Kidney epithelial cell (primary cell): Measurements from ENCODE around the gene TBC1D22A. TPM values are rescaled to one million over a fixed set of nuclear protein-coding genes. Genes with fewer than 3 reads are reported as not detected.

Experiments used
- DNase-seq: peaks from one replicate; pipeline ENCODE4 v3.0.0-alpha.2; 2010; ENCODE audit warnings: low read depth
- H3K27me3 ChIP-seq: 2 replicates; pipeline ENCODE4 v1.6.0; 2011; ENCODE audit warnings: low read length; ENCODE audit not compliant: control insufficient read depth, insufficient read depth
- H3K36me3 ChIP-seq: 2 replicates; pipeline ENCODE4 v1.5.1; 2011; ENCODE audit warnings: low read length; ENCODE audit not compliant: control insufficient read depth, insufficient read depth
- H3K4me3 ChIP-seq: 2 replicates; pipeline ENCODE4 v1.5.1; 2011; ENCODE audit warnings: low read depth, mild to moderate bottlenecking, control low read depth, low read length
- CTCF ChIP-seq: IDR thresholded peaks from 2 replicates; pipeline ENCODE4 v1.5.1; 2011; ENCODE audit warnings: mild to moderate bottlenecking, moderate library complexity, low read length, control low read depth, inconsistent platforms; ENCODE audit not compliant: insufficient read depth, poor library complexity, severe bottlenecking
- total RNA-seq: library from RNA; depleted of rRNA; stranded (reverse); fragments of >200 nt; gene quantifications from 2 replicates; pipeline ENCODE4 v1.2.3, GENCODE V29; 2015

Gene TBC1D22A
- total RNA-seq, 1 donor from 2014 or later = 25.7 TPM

- DNase-seq = no peak
- H3K4me3 ChIP-seq = no peak overlapping the region
- no peak for TF ChIP-seq CTCF
- no peaks in the 10 kb centered on the region for H3K27me3 ChIP-seq
- H3K36me3 ChIP-seq = peaks cover 1% of the 10 kb centered on the region
Measured at GRCh38 chr22:46725096-46725495, 37.4 kb upstream of the TBC1D22A start.

- Histone ChIP-seq H3K27me3 (no peaks in the 10 kb centered on the region), H3K36me3 (peaks cover 1% of the 10 kb centered on the region), H3K4me3 (no peak overlapping the region)
- no peak for DNase-seq
- no peak for TF ChIP-seq CTCF
Measured at GRCh38 chr22:46726066-46726985, 36.1 kb upstream of the TBC1D22A start.

- H3K27me3 ChIP-seq = no peaks in the 10 kb centered on the region
- TF ChIP-seq CTCF = no peak
- DNase-seq = no peak
- no peak overlapping the region for H3K4me3 ChIP-seq
- peaks cover 1% of the 10 kb centered on the region for H3K36me3 ChIP-seq
Measured at GRCh38 chr22:46726986-46727317, 35.5 kb upstream of the TBC1D22A start.

DNA sequence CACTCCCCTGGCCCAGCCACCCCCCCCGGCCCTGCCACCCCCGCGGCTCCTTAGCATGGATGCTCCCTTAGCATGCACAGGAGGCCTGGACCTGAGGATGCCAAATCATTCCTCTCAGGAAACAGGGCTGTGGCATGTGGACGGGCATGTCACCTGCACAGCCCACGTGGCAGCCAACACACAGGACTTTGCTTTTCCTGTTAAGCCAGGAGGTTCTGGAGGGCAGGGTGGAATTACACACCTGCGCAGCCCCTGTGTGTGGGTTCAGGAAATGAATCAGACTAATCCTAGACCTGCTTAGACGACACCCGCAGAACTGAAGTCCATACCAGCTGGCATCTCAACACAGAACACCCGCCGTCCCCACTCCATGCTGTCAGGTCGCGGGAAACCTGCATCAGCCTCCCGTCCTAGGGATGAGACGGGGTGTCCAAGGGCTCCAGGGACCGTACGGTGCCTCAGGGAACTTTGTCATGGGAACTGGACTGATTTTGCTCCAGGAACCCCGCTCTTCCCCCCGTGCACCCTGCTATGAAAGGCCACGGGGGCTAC, 34.6 kb upstream of the TBC1D22A start:
- no peak for TF ChIP-seq CTCF
- Histone ChIP-seq H3K27me3 (no peaks in the 10 kb centered on the region), H3K36me3 (peaks cover 1% of the 10 kb centered on the region), H3K4me3 (no peak overlapping the region)
- no peak for DNase-seq

- no peak for TF ChIP-seq CTCF
Measured at GRCh38 chr22:46728470-46728869, 34.0 kb upstream of the TBC1D22A start.

More at GRCh38 chr22:46728470-46728869, 34.0 kb upstream of the TBC1D22A start:
- H3K36me3 ChIP-seq = peaks cover 1% of the 10 kb centered on the region
- no peak for DNase-seq
- H3K4me3 ChIP-seq = no peak overlapping the region
- H3K27me3 ChIP-seq = no peaks in the 10 kb centered on the region
